NCI-H82 (cell line): Measurements from ENCODE around the gene PDE4B.
"Not testable (repeated sequence)": the region's sequence is repeated elsewhere in the genome, so short reads cannot be mapped to it uniquely, and the experiment has no call there.

Experiments
- DNase-seq: peaks from one replicate; lab custom pipeline; 2025; lab: John Stamatoyannopoulos, UW

PDE4B gene

DNA sequence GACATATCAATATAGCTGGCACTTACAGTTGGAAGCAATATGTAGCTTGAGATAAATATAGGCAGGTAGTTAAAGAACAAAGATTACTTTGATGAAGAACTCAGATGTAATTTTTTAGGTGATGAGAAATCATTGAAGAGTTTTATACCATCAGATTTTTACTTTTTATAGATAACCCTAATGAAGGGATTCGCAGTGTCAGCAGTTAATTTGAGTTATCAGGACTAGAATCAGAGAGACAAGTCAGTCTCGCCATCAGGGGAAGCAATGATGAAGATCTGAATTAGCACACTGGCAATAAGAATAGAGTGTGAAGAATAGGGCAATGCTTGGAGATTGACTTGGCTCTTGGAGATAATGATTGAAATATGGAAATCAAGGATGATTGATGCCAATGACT lies 342.5 kb downstream of the PDE4B start:
- no peak for DNase-seq

DNA sequence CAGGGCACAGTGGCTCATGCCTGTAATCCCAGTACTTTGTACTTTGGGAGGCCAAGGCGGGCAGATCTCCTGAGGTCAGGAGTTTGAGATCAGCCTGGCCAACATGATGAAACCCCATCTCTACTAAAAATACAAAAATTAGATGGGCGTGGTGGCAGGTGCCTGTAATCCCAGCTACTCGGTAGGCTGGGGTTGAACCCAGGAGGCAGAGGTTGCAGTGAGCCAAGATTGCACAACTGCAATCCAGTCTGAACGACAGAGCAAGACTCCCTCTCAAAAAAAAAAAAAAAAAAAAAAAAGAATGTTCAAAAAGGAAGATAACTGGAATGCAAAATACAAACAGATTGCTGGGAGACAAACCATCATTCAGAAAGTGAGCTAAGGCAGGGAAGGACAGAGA lies 343.7 kb downstream of the PDE4B start:
- DNase-seq, result not testable (repeated sequence)

DNA sequence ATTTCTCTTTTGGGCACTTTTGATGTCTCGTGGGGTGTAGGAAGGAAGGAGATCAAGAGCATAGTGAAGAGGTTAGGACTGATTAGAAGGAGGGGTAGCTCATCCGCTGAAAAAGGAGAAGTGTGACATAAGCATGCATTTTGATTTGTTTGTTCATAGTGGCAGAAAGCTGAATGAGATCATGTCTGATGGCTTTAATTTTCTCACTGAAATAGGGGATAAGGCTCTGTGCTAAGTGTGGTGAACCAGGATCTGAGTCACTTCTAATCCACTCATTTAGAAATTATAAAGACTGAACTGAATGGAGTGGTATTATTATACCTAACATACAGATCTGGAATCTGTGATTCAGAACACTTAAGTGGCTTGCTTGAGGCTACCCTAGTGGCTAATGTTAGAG lies 344.5 kb downstream of the PDE4B start:
- DNase-seq, result no peak

DNA sequence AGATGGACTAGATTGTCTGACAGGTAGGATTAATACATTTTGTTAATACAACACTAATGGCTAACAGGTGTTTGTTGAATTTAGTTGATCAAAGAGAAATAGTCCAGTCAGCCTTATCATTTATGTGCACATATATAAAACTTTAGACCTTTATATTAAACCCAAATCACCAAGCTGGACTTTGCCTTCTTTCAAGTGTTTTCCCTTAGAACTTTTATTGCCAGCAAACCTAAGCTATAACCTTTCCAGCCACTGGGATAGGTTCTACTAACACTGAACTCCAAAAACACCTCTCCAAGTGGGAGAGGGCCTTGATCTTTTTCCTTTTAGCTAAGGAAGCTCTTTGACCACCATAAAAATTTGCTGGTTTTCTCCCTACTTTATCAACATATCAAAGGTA lies 345.9 kb downstream of the PDE4B start:
- DNase-seq, result no peak

DNA sequence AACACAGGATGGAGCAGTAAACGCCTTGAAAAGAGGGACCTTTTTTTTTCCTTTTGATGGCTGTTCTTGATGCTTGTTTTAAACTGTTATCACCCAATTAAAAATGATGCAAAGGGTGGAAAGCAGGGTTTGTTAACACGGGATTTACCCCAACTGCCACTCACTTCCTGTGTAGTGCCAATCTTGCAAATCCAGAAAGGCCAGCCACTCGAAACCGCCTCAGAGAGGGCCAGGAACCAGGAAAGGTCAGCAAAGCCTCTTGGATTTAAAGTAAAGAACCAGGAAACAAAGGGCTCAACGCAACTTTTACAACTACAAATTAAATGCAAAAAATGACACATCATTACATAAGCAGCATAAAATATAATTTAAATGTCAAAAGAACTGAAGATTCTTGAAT lies 347.4 kb downstream of the PDE4B start:
- no peak for DNase-seq

DNA sequence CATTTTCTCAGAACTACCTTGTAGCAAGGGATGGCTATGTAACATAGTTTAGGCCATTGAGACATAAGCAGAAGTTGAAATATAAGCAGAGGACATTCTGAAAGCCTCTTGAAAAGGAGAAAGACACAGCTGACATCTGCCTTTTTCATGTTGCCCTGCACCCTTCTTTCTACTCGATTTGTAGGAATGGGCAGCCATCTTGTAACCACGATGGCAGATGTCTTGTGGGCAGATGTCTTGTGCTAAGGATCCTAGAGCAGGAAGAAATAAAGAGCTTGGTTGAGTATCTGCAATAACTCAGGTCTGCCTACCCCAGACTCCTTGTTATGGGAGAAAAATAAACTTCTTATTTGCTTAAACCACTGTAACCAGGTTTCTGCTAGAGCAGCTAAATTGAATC lies 351.0 kb downstream of the PDE4B start:
- DNase-seq, result no peak

DNA sequence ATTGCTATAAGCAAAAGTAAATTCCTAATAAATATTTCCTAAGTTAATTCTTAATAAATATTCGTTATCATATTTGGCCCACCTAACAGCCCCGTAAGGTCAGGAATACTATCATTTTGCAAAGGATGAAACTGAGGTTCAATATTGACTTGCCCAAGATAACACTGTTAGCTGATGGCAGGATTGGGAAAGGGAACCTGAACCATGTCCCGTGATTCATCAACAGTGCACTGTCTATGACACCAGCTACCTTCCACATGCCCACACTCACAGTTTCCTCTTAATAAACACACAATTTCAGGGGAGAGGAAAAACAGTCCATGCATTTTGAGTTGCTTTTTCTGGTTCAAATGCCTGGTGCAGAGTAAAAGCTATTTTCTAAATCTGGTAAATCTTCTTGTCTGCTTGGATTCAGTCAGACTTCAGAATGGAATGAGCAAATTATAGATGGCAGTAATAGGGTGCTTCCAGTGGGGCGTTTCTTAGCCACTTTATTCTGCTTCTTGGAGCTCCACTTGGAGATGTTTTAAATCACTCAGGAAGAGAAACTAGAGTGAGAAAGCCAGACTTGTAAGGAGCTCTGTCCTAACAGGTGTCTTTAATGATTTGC lies 354.6 kb downstream of the PDE4B start:
- DNase-seq, result no peak

DNA sequence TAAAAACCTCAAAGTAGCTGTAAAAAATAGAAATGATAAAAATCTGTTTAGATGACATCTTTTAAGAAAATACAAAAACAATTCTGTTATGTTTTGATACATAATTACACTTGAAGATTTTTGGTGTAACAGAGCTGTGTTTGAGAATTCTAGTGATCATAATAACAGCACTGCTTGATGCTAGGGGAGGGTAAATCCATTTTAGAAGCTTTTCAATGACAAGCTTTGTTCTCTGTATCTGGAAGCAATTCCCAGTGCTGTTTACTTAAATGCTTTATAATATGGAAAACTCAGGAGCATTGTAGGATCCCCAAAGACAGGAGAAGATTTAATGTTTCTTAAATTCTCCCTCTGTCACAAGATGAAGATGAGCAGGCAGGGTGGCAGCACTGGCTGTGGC lies 359.3 kb downstream of the PDE4B start:
- DNase-seq, result no peak

DNA sequence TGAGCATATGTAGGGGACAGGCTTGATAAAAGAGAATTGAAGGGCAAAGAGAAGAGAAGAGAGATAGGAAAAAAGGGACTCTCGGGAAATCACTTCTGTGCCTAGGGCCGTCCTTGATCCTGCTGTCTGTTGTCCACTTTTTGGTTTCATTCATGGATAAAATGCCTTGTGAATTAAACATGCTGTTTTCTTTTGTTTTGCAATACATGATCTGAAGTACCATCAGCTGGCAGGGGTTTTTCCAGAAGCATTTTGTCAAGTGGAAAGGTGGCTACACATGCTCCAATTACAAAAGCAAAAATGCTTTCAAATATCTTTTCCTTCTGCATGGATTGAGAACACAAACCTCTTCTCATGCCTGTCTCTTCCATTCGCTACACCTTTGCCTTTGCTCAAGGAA lies 361.7 kb downstream of the PDE4B start:
- DNase-seq, result no peak

DNA sequence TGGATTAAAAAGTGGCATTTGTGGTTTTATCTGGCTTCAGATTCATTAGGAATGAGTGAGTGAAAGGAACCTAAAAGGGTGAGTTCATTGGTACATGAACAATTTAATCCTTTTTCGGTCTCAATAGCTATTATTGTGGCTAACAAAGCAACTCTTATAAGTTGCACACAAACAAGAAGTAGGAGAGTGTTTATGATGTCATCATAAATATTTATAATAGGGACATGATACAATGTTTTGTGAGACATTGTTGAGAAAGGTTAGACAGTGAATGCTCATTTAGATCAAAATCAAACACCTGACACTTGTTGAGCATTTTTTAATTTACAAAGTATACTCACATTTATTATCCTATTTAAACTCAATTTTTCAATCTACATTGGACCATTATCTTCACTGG lies 363.4 kb downstream of the PDE4B start:
- DNase-seq, result no peak

DNA sequence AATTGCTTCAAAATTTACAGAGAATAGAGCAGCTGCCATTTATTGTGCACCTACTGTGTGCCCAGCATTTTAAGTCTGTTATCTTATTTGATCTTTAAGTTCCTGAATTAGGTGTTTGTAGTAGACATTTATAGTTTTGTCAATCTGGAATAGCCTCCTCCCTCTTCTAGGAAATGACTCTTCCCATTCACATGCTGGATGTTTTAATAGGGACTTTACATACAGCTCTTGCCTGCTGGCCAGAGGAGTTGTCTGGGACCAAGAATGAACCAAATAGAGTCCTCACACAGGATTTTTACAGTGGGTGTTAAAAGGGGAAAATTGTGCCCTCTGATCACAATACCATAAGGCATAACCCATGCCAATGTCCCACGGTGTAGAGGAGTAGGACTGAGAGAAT lies 367.1 kb downstream of the PDE4B start:
- DNase-seq, result no peak

DNA sequence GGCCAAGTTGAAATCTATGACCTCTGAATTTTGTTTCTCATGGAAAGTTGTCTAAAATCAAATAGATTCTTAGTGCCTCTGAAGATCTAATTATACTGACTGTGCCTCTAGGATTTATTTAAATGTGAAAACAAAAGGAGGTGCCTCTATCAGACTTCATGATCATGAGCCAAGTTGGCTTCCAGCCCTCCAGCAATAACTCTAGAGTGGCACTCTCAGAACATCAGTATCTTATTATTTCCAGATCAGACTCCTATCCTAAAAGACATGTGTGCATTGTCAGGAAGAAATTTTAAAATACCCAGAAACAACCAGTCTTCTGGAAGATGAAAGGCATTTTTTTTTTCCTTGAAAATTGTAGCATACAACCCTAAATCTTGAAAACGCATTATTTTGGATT lies 368.0 kb downstream of the PDE4B start:
- no peak for DNase-seq

DNA sequence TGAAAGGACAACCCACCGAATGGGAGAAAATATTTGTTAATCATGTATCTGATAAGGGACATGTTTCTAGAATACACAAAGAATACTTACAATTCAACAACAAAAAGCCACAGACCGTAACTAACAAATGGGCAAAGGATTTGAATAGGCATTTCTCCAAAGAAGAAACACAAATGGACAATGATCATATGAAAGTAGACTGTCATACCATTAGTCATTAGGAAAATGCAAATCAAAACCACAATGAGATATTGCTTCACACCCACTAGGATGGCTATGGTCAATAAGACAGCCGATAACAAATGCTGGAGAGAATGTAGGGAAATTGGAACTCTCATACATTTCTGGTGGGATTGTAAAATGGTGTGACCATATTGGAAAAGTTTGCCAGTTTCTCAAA lies 374.1 kb downstream of the PDE4B start:
- DNase-seq, result no peak

DNA sequence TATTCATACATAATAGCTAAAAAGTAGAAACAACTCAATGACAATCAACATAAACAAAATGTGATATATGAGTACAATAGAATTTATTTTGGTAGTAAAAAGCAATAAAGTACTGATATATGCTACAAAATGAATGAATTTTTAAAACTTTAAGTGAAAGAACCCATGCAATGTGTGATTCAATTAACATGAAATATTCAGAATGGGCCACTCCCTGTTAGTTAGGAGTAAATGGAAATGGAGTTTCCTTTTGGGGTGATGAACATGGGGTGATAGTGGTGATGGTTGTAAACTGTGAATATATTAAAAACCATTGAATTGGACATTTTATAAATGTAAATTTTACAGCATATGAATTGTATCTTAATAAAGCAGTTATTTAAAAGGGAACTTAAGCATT lies 374.6 kb downstream of the PDE4B start:
- DNase-seq, result no peak

DNA sequence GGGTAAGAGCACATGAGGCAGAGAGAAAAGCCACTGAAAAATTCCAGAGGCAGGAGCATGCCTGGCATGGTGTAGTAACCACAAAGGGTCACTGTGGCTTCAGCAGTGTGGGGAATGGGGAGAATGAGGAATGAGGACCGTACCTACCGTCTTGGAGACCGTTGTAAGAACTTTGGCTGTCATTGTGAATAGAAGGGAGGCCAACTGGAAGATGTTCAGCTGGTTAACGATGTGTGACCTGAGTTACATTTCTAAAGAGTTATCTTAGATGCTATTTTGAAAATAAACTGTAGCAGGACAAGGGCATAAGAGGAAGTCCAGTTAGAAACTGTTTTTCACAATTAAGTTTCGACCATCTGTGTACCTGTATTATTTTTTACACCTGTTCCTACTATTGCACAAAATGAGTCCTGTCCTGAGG lies 375.8 kb downstream of the PDE4B start:
- DNase-seq, result no peak

DNA sequence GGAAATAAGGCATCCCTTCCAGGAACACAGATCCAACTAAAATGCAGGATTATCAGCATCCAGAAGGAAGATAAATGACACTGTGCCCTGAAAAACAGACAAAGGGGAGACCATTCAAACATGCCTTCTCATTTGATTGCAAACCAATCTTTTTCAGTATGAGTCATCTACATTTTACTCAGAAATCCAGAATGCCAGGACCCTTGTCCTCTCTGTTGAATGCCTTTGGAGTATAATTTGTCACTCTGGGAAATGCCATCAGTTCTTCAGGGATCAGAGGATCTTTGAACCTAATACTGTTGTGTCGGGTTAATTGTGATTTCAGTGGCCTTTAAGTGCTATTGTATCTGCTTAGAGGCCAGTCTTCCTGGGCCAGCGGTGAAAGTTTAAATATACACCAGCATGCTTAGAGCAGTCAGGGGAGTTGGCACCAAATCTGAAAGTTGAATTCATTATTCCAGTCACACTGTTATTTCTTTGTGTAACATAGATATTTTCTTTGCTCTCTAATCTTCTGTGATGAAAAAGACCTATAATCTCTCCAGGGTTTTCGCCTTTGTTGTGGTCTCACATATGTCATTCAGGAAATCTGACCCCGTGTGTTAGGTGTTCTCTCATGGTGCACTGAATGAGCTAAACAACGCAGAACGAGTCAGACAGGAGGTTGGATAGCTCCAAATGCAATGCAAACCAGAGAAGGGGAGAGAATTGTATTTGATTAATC lies 376.4 kb downstream of the PDE4B start:
- peak; percentile 20 for DNase-seq

DNA sequence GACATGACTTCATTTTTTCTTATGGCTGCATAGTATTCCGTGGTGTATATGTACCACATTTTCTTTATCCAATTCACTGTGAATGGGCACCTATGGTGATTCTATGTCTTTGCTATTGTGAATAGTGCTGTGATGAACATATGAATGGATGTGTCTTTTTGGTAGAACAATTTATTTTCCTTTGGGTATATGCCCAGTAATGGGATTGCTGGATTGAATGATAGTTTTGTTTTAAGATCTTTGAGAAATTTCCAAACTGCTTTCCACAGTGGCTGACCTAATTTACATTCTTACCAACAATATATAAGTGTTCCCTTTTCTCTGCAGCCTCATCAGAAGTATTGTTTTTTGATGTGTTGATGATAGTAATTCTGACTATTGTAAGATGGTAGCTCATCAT lies 379.6 kb downstream of the PDE4B start:
- DNase-seq, result no peak

DNA sequence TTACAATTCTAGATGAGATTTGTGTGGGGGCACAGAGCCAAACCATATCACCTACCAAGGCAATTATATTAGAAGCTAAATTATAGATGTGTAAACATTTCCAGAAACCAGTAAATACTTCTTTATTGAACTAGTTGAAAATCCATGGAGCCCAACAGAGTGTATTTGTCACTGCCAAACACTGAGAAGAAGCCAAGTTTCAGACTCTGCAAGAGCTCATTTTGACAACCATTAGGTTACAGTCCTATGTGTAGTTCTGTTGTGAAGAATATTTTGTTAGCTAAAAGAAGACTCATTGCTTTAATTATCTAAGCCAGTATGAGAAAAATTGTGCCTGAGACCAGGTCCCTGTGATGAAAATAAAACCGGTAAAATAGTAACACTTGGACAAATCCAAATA lies 382.4 kb downstream of the PDE4B start:
- DNase-seq, result no peak

DNA sequence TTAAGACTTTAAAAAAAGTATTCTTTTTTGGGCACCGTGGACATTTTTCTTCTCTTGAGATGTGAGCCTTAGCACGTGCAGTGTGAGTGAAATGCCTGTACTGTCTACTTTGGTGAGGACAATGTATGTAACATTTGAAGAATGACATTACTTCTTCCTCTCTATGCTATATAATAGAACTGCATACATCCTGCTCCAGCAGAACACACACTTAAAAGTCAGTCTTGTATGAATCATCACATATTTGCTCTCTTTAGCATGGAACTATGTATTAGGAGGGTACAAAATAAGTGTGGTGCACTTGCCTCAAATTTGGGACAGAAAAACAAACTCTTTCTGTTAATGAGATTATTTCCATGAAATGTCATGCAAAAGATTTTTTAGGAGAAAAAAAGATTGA lies 382.9 kb downstream of the PDE4B start:
- DNase-seq, result no peak

DNA sequence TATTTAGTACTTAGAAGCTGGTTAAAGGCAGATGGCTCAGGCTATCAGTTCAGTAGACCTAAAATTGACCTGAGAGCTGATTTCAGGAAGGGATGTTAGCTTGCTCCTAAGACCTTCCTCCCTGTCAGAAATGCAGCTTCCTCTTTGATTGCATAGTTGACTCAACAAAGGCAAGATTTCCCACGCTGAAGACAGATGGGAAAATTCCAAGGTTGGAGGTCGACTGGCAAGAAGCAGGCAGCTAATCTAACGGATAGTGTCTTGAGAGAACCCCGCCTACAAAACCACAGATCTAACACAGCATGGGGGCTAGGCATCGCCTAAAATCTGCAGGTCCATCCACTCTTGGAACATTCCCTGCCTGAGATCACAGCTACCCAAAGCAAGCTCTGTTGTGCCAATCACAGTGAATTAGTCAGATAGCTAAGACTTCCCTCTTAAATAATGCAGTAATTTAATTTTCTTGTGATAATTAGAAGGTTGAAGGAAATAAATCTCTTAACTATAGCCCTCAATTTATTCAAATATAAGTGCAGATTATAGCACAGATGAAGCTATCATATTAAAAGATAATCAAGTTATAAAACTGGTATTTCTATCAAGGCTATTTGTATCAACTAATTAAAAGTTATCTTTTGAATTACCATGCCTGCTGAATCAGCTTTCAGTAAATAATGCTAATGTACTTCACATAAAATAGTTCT lies 383.5 kb downstream of the PDE4B start:
- DNase-seq, result no peak

DNA sequence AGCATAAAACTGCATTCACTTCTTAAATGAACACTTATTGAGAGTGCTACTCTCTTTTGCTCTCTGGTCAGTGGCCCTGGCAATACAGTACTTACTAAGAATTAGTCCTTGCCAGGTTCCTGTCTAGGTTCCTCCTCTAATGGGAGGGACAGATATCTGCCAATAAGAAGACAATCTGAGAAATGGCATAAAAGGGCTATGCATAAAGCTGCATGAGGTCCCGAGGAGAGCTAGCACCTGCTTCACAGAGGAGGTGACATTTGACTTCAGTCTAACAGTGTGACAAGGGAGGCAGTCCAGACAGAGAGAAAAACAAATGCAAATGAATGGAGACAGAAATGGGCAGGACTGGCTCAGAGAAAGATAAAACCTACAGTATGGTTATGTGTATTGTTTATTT lies 384.1 kb downstream of the PDE4B start:
- no peak for DNase-seq

DNA sequence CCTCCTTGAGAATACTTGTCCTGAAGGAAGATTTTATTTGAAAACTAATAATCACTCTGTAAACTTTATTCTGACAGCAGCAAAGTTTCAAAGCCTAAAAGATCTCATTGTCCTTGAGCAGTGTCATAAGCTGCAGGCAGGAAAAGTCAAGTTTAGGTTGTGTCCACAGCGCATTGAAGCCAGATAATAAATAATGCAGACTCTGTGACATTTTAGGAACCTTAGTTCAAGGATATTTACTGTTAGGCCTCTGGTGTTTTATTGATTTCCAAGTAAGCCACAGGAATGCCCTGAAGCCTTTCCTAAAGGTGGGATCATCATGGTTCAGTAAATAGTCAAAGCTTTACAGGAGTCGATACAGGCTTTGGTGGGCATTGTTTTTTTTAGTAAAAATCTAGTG lies 384.8 kb downstream of the PDE4B start:
- DNase-seq, result no peak

DNA sequence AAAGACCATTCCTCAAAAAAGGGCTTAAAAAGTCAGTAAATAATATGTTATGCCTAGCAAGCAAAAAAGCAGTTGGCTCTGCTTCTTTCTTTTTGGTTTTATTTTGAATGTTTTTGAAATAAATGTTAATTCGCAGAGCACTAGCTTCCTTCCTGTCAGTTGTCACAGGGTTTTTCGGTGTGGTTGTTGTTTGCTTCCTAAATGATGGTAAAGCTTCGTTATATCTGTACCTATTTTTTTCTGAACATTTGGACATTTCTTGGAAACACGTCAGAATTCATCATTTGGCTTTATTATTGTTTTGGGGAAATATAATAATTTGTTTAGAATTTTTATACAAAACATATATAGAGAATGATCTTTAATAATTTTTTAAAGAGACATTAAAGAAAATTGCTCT lies 389.3 kb downstream of the PDE4B start:
- no peak for DNase-seq
